ENCODE data around the gene CNTN5. TPM values are rescaled to one million over a fixed set of nuclear protein-coding genes. Genes with fewer than 3 reads are reported as not detected.

CNTN5 gene
- total RNA-seq, 4 donors from 2014 or later, result 0.51 to 2.3 (median 0.58) TPM; not detected in 1

- no peaks in the 10 kb centered on the region for H3K36me3 ChIP-seq
- TF ChIP-seq POLR2A (IDR thresholded peaks at IDR 0.05) (no peak), CTCF (IDR thresholded peaks at IDR 0.05) (no peak)
- DNase-seq, result no peak
- intact Hi-C loops (cut with DNase I; ENCODE audit: low total_unique reads), result no loop called here
- no peak overlapping the region for H3K4me3 ChIP-seq
- no peaks in the 10 kb centered on the region for H3K4me1 ChIP-seq
- no peaks in the 10 kb centered on the region for H3K9me3 ChIP-seq
- no peak overlapping the region for H3K27ac ChIP-seq
- H3K27me3 ChIP-seq, result no peaks in the 10 kb centered on the region
These were observed 1098.4 kb downstream of the CNTN5 start for GRCh38 chr11:100119176-100119575.

- TF ChIP-seq CTCF (IDR thresholded peaks at IDR 0.05) (no peak), POLR2A (IDR thresholded peaks at IDR 0.05) (no peak)
- Histone ChIP-seq H3K9me3 (no peaks in the 10 kb centered on the region), H3K4me3 (no peak overlapping the region), H3K4me1 (no peaks in the 10 kb centered on the region), H3K36me3 (no peaks in the 10 kb centered on the region), H3K27me3 (no peaks in the 10 kb centered on the region), H3K27ac (no peak overlapping the region)
- intact Hi-C loops (cut with DNase I; ENCODE audit: low total_unique reads), result no loop called here
- no peak for DNase-seq
These were observed 1112.4 kb downstream of the CNTN5 start for GRCh38 chr11:100133114-100133513.

- H3K27me3 ChIP-seq, result no peaks in the 10 kb centered on the region
- H3K36me3 ChIP-seq, result no peaks in the 10 kb centered on the region
- no peak for DNase-seq
- H3K9me3 ChIP-seq, result no peaks in the 10 kb centered on the region
- H3K4me3 ChIP-seq, result no peak overlapping the region
- no peaks in the 10 kb centered on the region for H3K4me1 ChIP-seq
- TF ChIP-seq POLR2A (IDR thresholded peaks at IDR 0.05), result no peak
- TF ChIP-seq CTCF (IDR thresholded peaks at IDR 0.05), result no peak
- intact Hi-C loops (cut with DNase I; ENCODE audit: low total_unique reads), result no loop called here
- no peak overlapping the region for H3K27ac ChIP-seq
These were observed 1120.5 kb downstream of the CNTN5 start for GRCh38 chr11:100141201-100141600.

- no peak for DNase-seq
- Histone ChIP-seq H3K4me1 (no peaks in the 10 kb centered on the region), H3K27me3 (no peaks in the 10 kb centered on the region), H3K9me3 (no peaks in the 10 kb centered on the region), H3K27ac (peak overlapping the region; percentile 20 to 65), H3K36me3 (no peaks in the 10 kb centered on the region), H3K4me3 (no peak overlapping the region)
- intact Hi-C loops (cut with DNase I; ENCODE audit: low total_unique reads), result loop anchor here (5.0 kb wide), 1 partner anchor 60 kb away; no protein-coding TSS in a partner anchor
- TF ChIP-seq CTCF (IDR thresholded peaks at IDR 0.05) (no peak), POLR2A (IDR thresholded peaks at IDR 0.05) (no peak)
These were observed 1131.2 kb downstream of the CNTN5 start for GRCh38 chr11:100151944-100152343.

GRCh38 chr11:100152766-100153165 is 1132.0 kb downstream of the CNTN5 start:
- H3K27me3 ChIP-seq, result no peaks in the 10 kb centered on the region
- no peaks in the 10 kb centered on the region for H3K4me1 ChIP-seq
- H3K27ac ChIP-seq, result peak overlapping the region in 1 of 2 donors; percentile 65
- no peak for TF ChIP-seq CTCF (IDR thresholded peaks at IDR 0.05)
- no peak for TF ChIP-seq POLR2A (IDR thresholded peaks at IDR 0.05)
- H3K36me3 ChIP-seq, result no peaks in the 10 kb centered on the region
- no peak overlapping the region for H3K4me3 ChIP-seq
- no peaks in the 10 kb centered on the region for H3K9me3 ChIP-seq
- no peak for DNase-seq
- intact Hi-C loops (cut with DNase I; ENCODE audit: low total_unique reads), result loop anchor here (5.0 kb wide), 1 partner anchor 60 kb away; no protein-coding TSS in a partner anchor

Data from uterus (tissue), 4 donors.